Neural cell (in vitro differentiated cells): ENCODE data around the gene PIGQ. TPM values are rescaled to one million over a fixed set of nuclear protein-coding genes. Genes with fewer than 3 reads are reported as not detected.
A peak's percentile ranks its signal among the peaks of the same experiment; 100 is the strongest.

Source experiments
- H2AFZ ChIP-seq: fragments of 200-600, 300-800 bp; sonication (generic), shearing (Covaris generic); 2 replicates; pipeline ENCODE4 v1.6.0; 2014; ENCODE audit warnings: low read depth, mild to moderate bottlenecking, antibody characterized with exemption, low read length, moderate library complexity
- H3F3A ChIP-seq: fragments of 200-600 bp; shearing (Covaris generic); 2 replicates; pipeline ENCODE4 v1.6.1; 2016; ENCODE audit warnings: mild to moderate bottlenecking, moderate library complexity, mixed read lengths, antibody characterized with exemption, low read length; ENCODE audit not compliant: insufficient read depth, poor library complexity, severe bottlenecking
- H3K27ac ChIP-seq: fragments of 200-600, 300-800 bp; sonication (generic), shearing (Covaris generic); 2 replicates; pipeline ENCODE4 v1.5.1; 2014; ENCODE audit warnings: mild to moderate bottlenecking, low read length, moderate library complexity
- H3K27me3 ChIP-seq: fragments of 300-800, 200-600 bp; sonication (generic), shearing (Covaris generic); 2 replicates; pipeline ENCODE4 v1.6.0; 2014; ENCODE audit warnings: mild to moderate bottlenecking, low read depth, low read length, moderate library complexity; ENCODE audit not compliant: insufficient read depth
- H3K36me3 ChIP-seq: fragments of 300-800, 200-600 bp; sonication (generic), shearing (Covaris generic); 2 replicates; pipeline ENCODE4 v1.5.1; 2014; ENCODE audit warnings: mild to moderate bottlenecking, antibody characterized with exemption, low read length, moderate library complexity; ENCODE audit not compliant: insufficient read depth
- H3K4me2 ChIP-seq: fragments of 300-800, 200-600 bp; sonication (generic), shearing (Covaris generic); 2 replicates; pipeline ENCODE4 v1.6.0; 2014; ENCODE audit warnings: mild to moderate bottlenecking, low read length
- H3K4me3 ChIP-seq: fragments of 300-800, 200-600 bp; sonication (generic), shearing (Covaris generic); 2 replicates; pipeline ENCODE4 v1.5.1; 2014; ENCODE audit warnings: mild to moderate bottlenecking, low read length, moderate library complexity
- H3K79me2 ChIP-seq: fragments of 200-600 bp; shearing (Covaris generic); replicated peaks from 2 replicates; pipeline ENCODE4 v1.6.0; 2014; ENCODE audit warnings: mild to moderate bottlenecking, low read length, moderate library complexity; ENCODE audit not compliant: insufficient read depth
- H3K9ac ChIP-seq: fragments of 300-800, 200-600 bp; sonication (generic), shearing (Covaris generic); 2 replicates; pipeline ENCODE4 v1.6.1; 2016; ENCODE audit warnings: mild to moderate bottlenecking, low read length, mixed read lengths
- H3K9me2 ChIP-seq: fragments of 200-600 bp; shearing (Covaris generic); 2 replicates; pipeline ENCODE4 v1.6.1; 2016; ENCODE audit warnings: mild to moderate bottlenecking, low read length, mixed read lengths; ENCODE audit not compliant: insufficient read depth
- H3K9me3 ChIP-seq: fragments of 200-600, 300-800 bp; sonication (generic), shearing (Covaris generic); 2 replicates; pipeline ENCODE4 v1.6.1; 2016; ENCODE audit warnings: mild to moderate bottlenecking, mixed run types, low read length, moderate library complexity, mixed read lengths
- H4K20me1 ChIP-seq: fragments of 200-600 bp; shearing (Covaris generic); 2 replicates; pipeline ENCODE4 v1.6.1; 2016; ENCODE audit warnings: mild to moderate bottlenecking, mixed run types; ENCODE audit not compliant: insufficient read depth
- CTCF ChIP-seq: fragments of 450-650 bp; IDR thresholded peaks from 2 replicates; pipeline ENCODE4 v1.5.1; 2014; ENCODE audit warnings: antibody characterized with exemption, mild to moderate bottlenecking, moderate library complexity; ENCODE audit not compliant: poor library complexity, severe bottlenecking
- EP300 ChIP-seq: fragments of 450-650 bp; conservative IDR thresholded peaks from 2 replicates; pipeline ENCODE4 v1.6.1; 2014; ENCODE audit warnings: antibody characterized with exemption, mild to moderate bottlenecking, moderate library complexity; ENCODE audit not compliant: poor library complexity, severe bottlenecking
- EZH2 ChIP-seq: fragments of 200-600, 300-800 bp; shearing (Covaris generic), sonication (generic); IDR thresholded peaks from 2 replicates; pipeline ENCODE4 v1.6.1; 2014; ENCODE audit warnings: antibody characterized with exemption, low read length, borderline replicate concordance, mild to moderate bottlenecking; ENCODE audit not compliant: insufficient read depth, poor library complexity, severe bottlenecking
- MXI1 ChIP-seq: fragments of 450-650 bp; conservative IDR thresholded peaks from 2 replicates; pipeline ENCODE4 v1.6.1; 2014; ENCODE audit warnings: antibody characterized with exemption, mild to moderate bottlenecking; ENCODE audit not compliant: poor library complexity, severe bottlenecking
- POLR2AphosphoS5 ChIP-seq: IDR thresholded peaks from 2 replicates; pipeline ENCODE4 v1.6.1; 2012
- RAD21 ChIP-seq: fragments of 450-650 bp; conservative IDR thresholded peaks from 2 replicates; pipeline ENCODE4 v1.6.1; 2014; ENCODE audit warnings: antibody characterized with exemption, mild to moderate bottlenecking, moderate library complexity
- REST ChIP-seq: IDR thresholded peaks from 2 replicates; pipeline ENCODE4 v1.6.1; 2012; ENCODE audit warnings: borderline replicate concordance
- SMC3 ChIP-seq: fragments of 450-650 bp; conservative IDR thresholded peaks from 2 replicates; pipeline ENCODE4 v1.6.1; 2014; ENCODE audit warnings: antibody characterized with exemption, mild to moderate bottlenecking, moderate library complexity; ENCODE audit not compliant: poor library complexity
- TAF1 ChIP-seq: IDR thresholded peaks from 2 replicates; pipeline ENCODE4 v1.6.1; 2012; ENCODE audit warnings: low read depth
- polyA minus RNA-seq: library from RNA; depleted of rRNA, polyadenylated mRNA; stranded (reverse); fragments of >200 nt; gene quantifications from 2 replicates; pipeline ENCODE4 v1.2.3, GENCODE V29; 2014
- polyA plus RNA-seq: library from polyadenylated mRNA; depleted of rRNA; stranded (reverse); fragments of >200 nt; gene quantifications from 2 replicates; pipeline ENCODE4 v1.2.3, GENCODE V29; 2014

Gene PIGQ
- 69.2 and 78.8 TPM in 2 replicates for polyA plus RNA-seq
- 29.6 and 39.7 TPM in 2 replicates for polyA minus RNA-seq

GRCh38 chr16:569445-570254 lies at the start of gene PIGQ:
Gene PIGQ, plus strand, starts transcription at chr16:569968. Its CDS starts 4,107 bp downstream, at chr16:574075.
- Histone ChIP-seq H3K9me3 (no peaks in the 10 kb centered on the region), H3K9ac (peak within 1 kb of the TSS; percentile 80), H2AFZ (peak within 1 kb of the TSS; percentile 69), H4K20me1 (no peaks in the 10 kb centered on the region), H3K4me2 (peak within 1 kb of the TSS; percentile 82), H3K79me2 (peaks cover 15% of the 10 kb centered on the region), H3K36me3 (no peaks in the 10 kb centered on the region), H3F3A (no peaks in the 10 kb centered on the region), H3K27ac (peak within 1 kb of the TSS; percentile 39), H3K27me3 (no peaks in the 10 kb centered on the region), H3K9me2 (no peaks in the 10 kb centered on the region), H3K4me3 (peak within 1 kb of the TSS; percentile 79)
- TF ChIP-seq REST: no peak
- TF ChIP-seq EP300: no peak
- peak; percentile 40 for TF ChIP-seq POLR2AphosphoS5
- TF ChIP-seq MXI1: peak; percentile 54
- TF ChIP-seq SMC3: no peak
- no peak for TF ChIP-seq TAF1

DNA sequence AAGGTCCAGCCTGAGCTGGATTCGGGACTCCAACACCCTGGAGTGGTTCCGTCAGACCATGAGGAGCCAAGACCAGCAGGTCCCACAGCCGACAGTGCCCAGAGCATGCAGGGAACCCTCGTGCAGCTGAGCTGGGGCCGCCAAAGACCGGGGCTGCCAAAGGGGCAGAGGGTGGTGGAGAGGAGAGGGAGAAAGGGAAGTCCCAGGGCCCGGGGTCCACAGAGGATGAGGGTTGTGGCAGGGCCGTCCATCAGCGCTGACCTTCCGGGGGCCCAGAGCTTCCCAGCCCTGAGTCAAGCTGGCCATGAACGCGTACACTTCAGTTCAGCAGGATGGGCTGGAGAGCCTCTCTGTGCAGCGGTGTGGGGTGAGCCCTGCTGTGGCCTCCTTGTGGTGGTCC lies 48.9 kb upstream of the PIGQ start:
- H3K9ac ChIP-seq: no peak overlapping the region
- H4K20me1 ChIP-seq: no peaks in the 10 kb centered on the region
- no peaks in the 10 kb centered on the region for H3K9me3 ChIP-seq
- no peaks in the 10 kb centered on the region for H3K9me2 ChIP-seq
- no peaks in the 10 kb centered on the region for H3K79me2 ChIP-seq
- H3K4me2 ChIP-seq: no peak overlapping the region
- TF ChIP-seq REST (no peak), RAD21 (no peak), CTCF (no peak), EP300 (no peak), POLR2AphosphoS5 (no peak), EZH2 (no peak), TAF1 (no peak), MXI1 (no peak), SMC3 (no peak)
- no peaks in the 10 kb centered on the region for H3F3A ChIP-seq
- H3K27me3 ChIP-seq: no peaks in the 10 kb centered on the region
- no peak overlapping the region for H2AFZ ChIP-seq
- H3K4me3 ChIP-seq: no peak overlapping the region
- H3K27ac ChIP-seq: no peak overlapping the region
- H3K36me3 ChIP-seq: peaks cover 4% of the 10 kb centered on the region
